K562 (cell line): Measurements from ENCODE around the gene UMODL1. TPM values are rescaled to one million over a fixed set of nuclear protein-coding genes. Genes with fewer than 3 reads are reported as not detected.

ENCODE experiments used
- ATAC-seq: fragments of 200-7000 bp; cut with Tn5 transposase; 3 replicates; pipeline ENCODE4 v1.9.1; 2020; ENCODE audit warnings: moderate library complexity
- BruUV-seq: library from RNA; stranded (reverse); fragments of 400-500 nt; replicated peaks from 2 replicates; lab custom pipeline; 2021; lab: Mats Ljungman, UMichigan
- CTCF ChIA-PET: fragments of 300-600 bp; formaldehyde crosslinking; extraction: SDS; loops from one replicate; lab custom pipeline; 2021; ENCODE audit warnings: low intra/inter-chr PET ratio; lab: Yijun Ruan, JAX
- POLR2A ChIA-PET: fragments of 300-600, 350-650 bp; sonication (Branson Sonifier 250); formaldehyde crosslinking; extraction: SDS; loops from one replicate; lab custom pipeline; 2021; ENCODE audit warnings: antibody characterized with exemption, inconsistent platforms; lab: Yijun Ruan, JAX
- DNase-seq, 4 experiments: peaks; one replicate each; pipeline versions ENCODE4 v3.0.0 to v3.0.0-alpha.2; 2011 to 2018; ENCODE audit warnings: low spot score in 3 of 4, mixed read lengths in 3 of 4; ENCODE audit errors: extremely low read depth in 1 of 4
- FAIRE-seq: peaks from 2 replicates; lab custom pipeline; 2011; peaks lifted over from hg19 to GRCh38; lab: Jason Lieb, UNC
- H2AFZ ChIP-seq: 2 replicates; pipeline ENCODE4 v1.6.0; 2011; ENCODE audit warnings: low read depth, low read length, control low read depth, inconsistent platforms
- H3K27ac ChIP-seq: fragments of 200-600 bp; 3 replicates; pipeline ENCODE4 v1.8.0; 2011; ENCODE audit warnings: low read depth, mild to moderate bottlenecking, control low read depth, inconsistent platforms, low read length, moderate library complexity, mixed read lengths; ENCODE audit errors: extremely low read depth
- H3K27me3 ChIP-seq, 2 experiments: fragments of 300-600 bp in 1 of 2; 2 replicates in 1 of 2; 3 replicates in 1 of 2; pipeline versions ENCODE4 v1.6.0 to v1.8.0; 2011; ENCODE audit warnings: inconsistent platforms in 2 of 2, low read length in 2 of 2, mild to moderate bottlenecking in 1 of 2, mixed read lengths in 1 of 2, moderate library complexity in 1 of 2; ENCODE audit not compliant: control insufficient read depth in 2 of 2, insufficient read depth in 2 of 2
- H3K36me3 ChIP-seq: fragments of 300-600 bp; 3 replicates; pipeline ENCODE4 v1.8.0; 2011; ENCODE audit warnings: mild to moderate bottlenecking, low read length, inconsistent platforms; ENCODE audit not compliant: control insufficient read depth, insufficient read depth
- H3K4me1 ChIP-seq, 2 experiments: fragments of 200-600 bp in 1 of 2; replicated peaks in 1 of 2; 2 replicates in 1 of 2; 3 replicates in 1 of 2; pipeline versions ENCODE4 v1.5.1 to v1.8.0; 2011; ENCODE audit warnings: inconsistent platforms in 2 of 2, low read length in 2 of 2, mild to moderate bottlenecking in 1 of 2, mixed read lengths in 1 of 2, moderate library complexity in 1 of 2; ENCODE audit not compliant: control insufficient read depth in 2 of 2, insufficient read depth in 2 of 2
- H3K4me2 ChIP-seq: 2 replicates; pipeline ENCODE4 v1.6.1; 2011; ENCODE audit warnings: low read length, control low read depth, inconsistent platforms, mixed read lengths; ENCODE audit not compliant: insufficient read depth
- H3K4me3 ChIP-seq: fragments of 200-600 bp; sonication (generic), shearing (Covaris generic); 2 replicates; pipeline ENCODE4 v1.5.1; 2016; ENCODE audit warnings: control low read depth, inconsistent platforms
- H3K79me2 ChIP-seq: fragments of 200-600 bp; 3 replicates; pipeline ENCODE4 v1.8.0; 2011; ENCODE audit warnings: low read length, inconsistent platforms; ENCODE audit not compliant: control insufficient read depth, insufficient read depth
- H3K9ac ChIP-seq, 2 experiments: 2 replicates each; pipeline versions ENCODE4 v1.6.0 to v1.6.1; 2011; ENCODE audit warnings: low read depth in 2 of 2, low read length in 2 of 2, control low read depth in 1 of 2, inconsistent platforms in 1 of 2, mild to moderate bottlenecking in 1 of 2, mixed read lengths in 1 of 2; ENCODE audit not compliant: insufficient read depth in 1 of 2
- H3K9me1 ChIP-seq: one replicate; pipeline ENCODE4 v1.6.0; 2011; ENCODE audit warnings: inconsistent platforms, mild to moderate bottlenecking, low read length, moderate library complexity; ENCODE audit not compliant: control insufficient read depth, insufficient read depth
- H3K9me3 ChIP-seq: replicated peaks from 2 replicates; pipeline ENCODE4 v1.5.1; 2011; ENCODE audit warnings: low read depth, low read length, inconsistent platforms; ENCODE audit not compliant: control insufficient read depth, insufficient read depth
- H4K20me1 ChIP-seq: replicated peaks from 2 replicates; pipeline ENCODE4 v1.6.1; 2011; ENCODE audit warnings: low read length, inconsistent platforms, mixed read lengths; ENCODE audit not compliant: control insufficient read depth, insufficient read depth
- BHLHE40 ChIP-seq: IDR thresholded peaks from 2 replicates; pipeline ENCODE4 v1.6.1; 2011; ENCODE audit warnings: low read length, improper control_type of control experiment
- CBX8 ChIP-seq: fragments of 200-600 bp; sonication (generic); IDR thresholded peaks from 2 replicates; pipeline ENCODE4 v1.6.1; 2012; ENCODE audit warnings: borderline replicate concordance, mixed run types, low read depth, mild to moderate bottlenecking, moderate library complexity, mixed read lengths, low read length, control low read depth, inconsistent platforms; ENCODE audit not compliant: poor library complexity, severe bottlenecking; ENCODE audit errors: extremely low read depth
- CHCHD3 ChIP-seq: fragments of 250-450 bp; sonication (Bioruptor Pico); IDR thresholded peaks from 2 replicates; pipeline ENCODE4 v2.1.2; 2022; ENCODE audit warnings: mild to moderate bottlenecking
- CHD4 ChIP-seq: fragments of 200-600 bp; sonication (generic); IDR thresholded peaks from 3 replicates; pipeline ENCODE4 v1.6.1; 2012; ENCODE audit warnings: low read depth, mild to moderate bottlenecking, mixed read lengths, low read length, inconsistent platforms; ENCODE audit not compliant: insufficient read depth, insufficient replicate concordance, poor library complexity, severe bottlenecking
- GTF2E2 ChIP-seq: fragments of 200-800 bp; sonication (Bioruptor generic); IDR thresholded peaks from 2 replicates; pipeline ENCODE4 v1.6.1; 2016; ENCODE audit warnings: missing genetic modification characterization, missing compliant biosample characterization
- HBP1 ChIP-seq: fragments of 450-650 bp; formaldehyde crosslinking; IDR thresholded peaks from 2 replicates; pipeline ENCODE4 v1.4.0; 2022; ENCODE audit warnings: missing genetic modification characterization
- JUN ChIP-seq, 2 experiments: sonication (generic) in 1 of 2; formaldehyde crosslinking in 1 of 2; IDR thresholded peaks; 2 replicates each; pipeline versions ENCODE4 v1.6.1 to v1.8.0; 2012 to 2022; ENCODE audit warnings: borderline replicate concordance in 2 of 2, mild to moderate bottlenecking in 2 of 2, improper control_type of control experiment in 1 of 2, low read depth in 1 of 2, low read length in 1 of 2, missing genetic modification reagents in 1 of 2
- KAT7 ChIP-seq: sonication (generic); formaldehyde crosslinking; IDR thresholded peaks from 2 replicates; pipeline ENCODE4 v1.8.0; 2022; ENCODE audit warnings: missing genetic modification reagents, mild to moderate bottlenecking, borderline replicate concordance
- MCM2 ChIP-seq: fragments of 450-650 bp; IDR thresholded peaks from 2 replicates; pipeline ENCODE4 v1.6.1; 2017; ENCODE audit warnings: low read depth, mild to moderate bottlenecking
- MEIS2 ChIP-seq: fragments of 450-650 bp; IDR thresholded peaks from 2 replicates; pipeline ENCODE4 v1.6.1; 2014; ENCODE audit warnings: mild to moderate bottlenecking; ENCODE audit not compliant: partially characterized antibody
- YBX1 ChIP-seq: fragments of 450-650 bp; IDR thresholded peaks from 2 replicates; pipeline ENCODE4 v1.7.1; 2016; ENCODE audit warnings: mild to moderate bottlenecking
- ZBTB34 ChIP-seq: fragments of 250-450 bp; sonication (Bioruptor Pico); IDR thresholded peaks from 2 replicates; pipeline ENCODE4 v1.8.0; 2021; ENCODE audit warnings: mild to moderate bottlenecking, moderate library complexity
- ZNF165 ChIP-seq: fragments of 250-450 bp; sonication (Bioruptor Pico); IDR thresholded peaks from 2 replicates; pipeline ENCODE4 v1.4.0; 2020; ENCODE audit warnings: borderline replicate concordance
- ZNF184 ChIP-seq: sonication (generic); formaldehyde crosslinking; IDR thresholded peaks from 2 replicates; pipeline ENCODE4 v1.5.0; 2020; ENCODE audit warnings: missing genetic modification reagents
- ZNF431 ChIP-seq: sonication (generic); formaldehyde crosslinking; IDR thresholded peaks from 2 replicates; pipeline ENCODE4 v1.8.0; 2022; ENCODE audit warnings: mild to moderate bottlenecking, missing genetic modification reagents
- ZNF561 ChIP-seq: fragments of 450-650 bp; formaldehyde crosslinking; conservative IDR thresholded peaks from 2 replicates; pipeline ENCODE4 v1.4.0; 2020; ENCODE audit warnings: mild to moderate bottlenecking, moderate library complexity
- WGBS: fragments of 100-300 bp; shearing (Covaris generic); methylation state at CpG from one replicate; pipeline ENCODE4 v1.1.6; 2016; ENCODE audit warnings: low coverage, mixed read lengths; ENCODE audit not compliant: insufficient coverage; ENCODE audit errors: missing lambda C conversion rate; 5-methylcytosine and 5-hydroxymethylcytosine counted together
- in situ Hi-C: fragments of 300-500 bp; cut with MboI; formaldehyde crosslinking; loops from 4 replicates; pipeline ENCODE4 v1.15.0; 2018; ENCODE audit warnings: inconsistent platforms, mixed read lengths
- intact Hi-C: fragments of 100-400 bp; cut with micrococcal nuclease; formaldehyde crosslinking; loops from 2 replicates; pipeline ENCODE4 v1.14.2; 2022
- polyA plus RNA-seq, 8 experiments: library from polyadenylated mRNA; depleted of rRNA in 4 of 8; stranded (reverse) in 5 of 8; unstranded in 3 of 8; fragments of >200 nt; fragmentation: Nextera tagmentation in 2 of 8; fragmentation: Illumina TruSeq in 1 of 8; extraction: Ambion mirVana in 2 of 8; extraction: Trizol in 1 of 8; gene quantifications; 2 replicates each; pipeline versions ENCODE4 v1.2.1 to v1.2.3, GENCODE V29; 2011 to 2014; ENCODE audit warnings: inconsistent platforms in 1 of 8, missing spikeins in 1 of 8
- total RNA-seq, 7 experiments: library from RNA; depleted of rRNA in 6 of 7; stranded (reverse); fragments of >200 nt in 6 of 7; fragmentation: Illumina TruSeq in 2 of 7; extraction: Trizol in 2 of 7; gene quantifications; 2 replicates each; pipeline versions ENCODE4 v1.2.1 to v1.2.3, GENCODE V29; 2011 to 2021; ENCODE audit warnings: low replicate concordance in 1 of 7
- TF ChIP-seq, protein P1 (sequence below): fragments of 250-450 bp; sonication (Bioruptor Pico); IDR thresholded peaks from 2 replicates; pipeline ENCODE4 v1.5.0; 2021; ENCODE audit warnings: mild to moderate bottlenecking, moderate library complexity

UMODL1 gene
- total and polyA plus RNA-seq, 9 of the 15 experiments (the other 6 are each of a cell fraction or from before 2014, with no cell fraction given): not detected

DNA sequence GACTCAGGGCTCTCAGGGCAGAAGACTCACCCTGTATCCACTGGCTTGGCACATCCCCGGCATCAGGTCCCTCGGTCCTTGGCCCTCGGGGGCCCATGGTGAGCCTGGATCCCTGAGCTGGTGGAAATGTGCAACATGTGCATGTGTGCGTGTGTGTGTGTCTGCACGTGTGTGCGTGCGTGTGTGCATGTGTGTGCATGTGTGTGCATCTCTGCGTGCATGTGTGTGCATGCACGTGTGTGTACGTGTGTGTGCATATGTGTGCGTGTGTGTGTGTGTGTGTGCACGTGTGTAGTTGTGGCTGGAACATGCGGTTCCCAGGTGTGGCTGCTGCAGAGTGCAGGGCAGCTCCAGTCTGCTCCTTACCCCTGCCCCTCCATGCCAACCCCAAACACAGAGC, 51.3 kb downstream of the UMODL1 start:
- peaks cover 0 to 12% of the 10 kb centered on the region in 2 experiments; a peak in 2 of 5 replicates for H3K4me1 ChIP-seq
- H2AFZ ChIP-seq: no peak overlapping the region
- no TSS peak for BruUV-seq
- ChIA-PET POLR2A (interaction anchor here (0.5 kb wide), 1 partner anchor 233 kb away, joined by 3 read pairs; no protein-coding TSS in a partner anchor), CTCF (no interaction called here)
- ATAC-seq (no peak), DNase-seq (no peak), FAIRE-seq (no peak)
- in situ Hi-C loops: no loop called here
- no peak overlapping the region for H3K4me2 ChIP-seq
- H3K4me3 ChIP-seq: no peak overlapping the region
- peaks cover 43 to 90% of the 10 kb centered on the region in 2 experiments; a peak in 4 of 5 replicates for H3K27me3 ChIP-seq
- intact Hi-C loops: no loop called here
- H3K79me2 ChIP-seq: no peaks in the 10 kb centered on the region
- H3K9ac ChIP-seq: no peak overlapping the region
- H3K9me3 ChIP-seq: no peaks in the 10 kb centered on the region
- H3K27ac ChIP-seq: no peak overlapping the region
- H3K36me3 ChIP-seq: no peaks in the 10 kb centered on the region
- no peaks in the 10 kb centered on the region for H3K9me1 ChIP-seq
- WGBS: under 1% methylated on average over 13 of the region's 13 CpGs
- peaks cover 15% of the 10 kb centered on the region for H4K20me1 ChIP-seq
- no peak for TF ChIP-seq HBP1
- TF ChIP-seq CBX8: no peak
- TF ChIP-seq CHD4: no peak
- TF ChIP-seq ZNF184 (CRISPR knock-in tag): no peak
- TF ChIP-seq GTF2E2 (tag): no peak
- no peak for TF ChIP-seq YBX1
- TF ChIP-seq MCM2: no peak
- TF ChIP-seq ZBTB34: no peak
- no peak for TF ChIP-seq CHCHD3 (CRISPR knock-in tag)
- no peak for TF ChIP-seq ZNF165
- TF ChIP-seq JUN (IDR thresholded peaks at IDR 0.05; ENCODE audit: borderline replicate concordance, low read depth, low read length): no peak
- TF ChIP-seq JUN (CRISPR knock-in tag; IDR thresholded peaks at IDR 0.05; ENCODE audit: borderline replicate concordance): no peak
- TF ChIP-seq ZNF561 (CRISPR knock-in tag): no peak
- TF ChIP-seq BHLHE40: no peak
- no peak for TF ChIP-seq ZNF431
- TF ChIP-seq MEIS2: no peak
- TF ChIP-seq KAT7 (CRISPR knock-in tag): no peak
- TF ChIP-seq, protein P1, sequence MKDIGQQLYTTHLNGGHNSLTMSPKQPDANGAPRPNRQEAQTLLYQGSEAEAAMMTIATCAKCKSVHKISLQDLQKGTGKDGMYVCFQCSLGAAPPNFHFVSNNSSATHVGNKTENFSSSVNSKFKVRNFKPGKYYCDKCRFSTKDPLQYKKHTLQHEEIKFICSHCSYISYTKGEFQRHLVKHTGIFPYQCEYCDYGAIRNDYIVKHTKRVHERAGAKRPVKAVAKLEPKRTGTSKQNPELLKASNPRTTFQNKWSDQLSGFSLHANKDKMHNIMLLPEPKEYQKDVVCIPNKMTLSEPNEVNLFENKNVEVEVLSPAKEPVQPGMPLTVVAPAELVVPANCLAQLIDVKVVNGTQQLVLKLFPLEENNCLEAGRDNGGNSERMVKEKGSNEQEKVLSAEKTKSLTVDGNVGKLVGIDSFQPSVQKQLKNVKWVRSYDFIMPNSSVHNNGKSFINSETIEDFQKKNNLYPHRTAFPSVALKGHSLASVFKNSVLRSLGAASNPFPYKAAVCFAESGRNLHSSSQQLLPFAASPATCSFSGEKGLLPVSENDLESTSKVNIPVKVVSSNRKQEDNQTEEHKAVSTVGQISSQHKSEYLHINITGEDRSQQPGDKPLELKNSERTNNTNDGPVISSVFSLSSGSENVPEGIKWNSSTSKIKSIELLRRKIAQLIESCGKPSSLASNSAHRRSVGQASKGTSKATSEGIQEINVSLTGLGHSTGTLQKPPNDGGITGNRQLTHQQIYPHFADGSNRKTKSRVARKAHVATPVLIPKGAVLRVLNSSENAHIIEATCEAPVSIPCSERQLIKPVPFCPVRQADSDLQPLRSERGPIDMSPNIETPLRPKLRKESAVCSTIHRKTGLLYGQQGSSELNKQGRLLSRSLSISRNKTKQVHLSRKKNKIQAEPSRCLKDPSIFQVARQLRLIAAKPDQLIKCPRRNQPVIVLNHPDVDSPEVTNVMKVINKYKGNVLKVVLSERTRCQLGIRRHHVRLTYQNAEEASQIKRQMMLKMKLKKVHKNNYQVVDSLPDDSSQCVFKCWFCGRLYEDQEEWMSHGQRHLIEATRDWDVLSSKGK (CRISPR knock-in tag): no peak
